G401 (cell line): ENCODE measurements around the gene EVA1A. TPM values are rescaled to one million over a fixed set of nuclear protein-coding genes. Genes with fewer than 3 reads are reported as not detected.

Experiments
- DNase-seq: peaks from one replicate; pipeline ENCODE4 v3.0.0-alpha.2; 2015; ENCODE audit warnings: low spot score
- in situ Hi-C: cut with HindIII; loops from 2 replicates; pipeline ENCODE4 v1.10.0; 2016; ENCODE audit warnings: low sequenced_read_pairs, mixed read lengths
- total RNA-seq: library from RNA; depleted of rRNA; stranded (reverse); fragments of >200 nt; shearing (Covaris generic); gene quantifications from 2 replicates; pipeline ENCODE4 v1.2.3, GENCODE V29; 2014; rRNA removed

The EVA1A gene
- total RNA-seq: 97.2 and 126 TPM in 2 replicates

- DNase-seq: no peak
- in situ Hi-C loops: no loop called here
Measured at GRCh38 chr2:75560768-75561565, at the start of gene EVA1A. TSS of gene EVA1A (minus strand) at chr2:75560939. CDS start at chr2:75518140, 42,799 bp downstream.

GRCh38 chr2:75609937-75610508, 49.3 kb upstream of the EVA1A start:
- DNase-seq: no peak
- in situ Hi-C loops: no loop called here

- in situ Hi-C loops: no loop called here
- DNase-seq: no peak
Measured at GRCh38 chr2:75609334-75609689, 48.6 kb upstream of the EVA1A start.

- in situ Hi-C loops: no loop called here
- peak; percentile 57 for DNase-seq
Measured at GRCh38 chr2:75608684-75609333, 48.1 kb upstream of the EVA1A start.

GRCh38 chr2:75607988-75608683, 47.4 kb upstream of the EVA1A start:
- in situ Hi-C loops: no loop called here
- peak; percentile 65 for DNase-seq

- in situ Hi-C loops: no loop called here
- no peak for DNase-seq
Measured at GRCh38 chr2:75607400-75607798, 46.7 kb upstream of the EVA1A start.

GRCh38 chr2:75606761-75607399, 46.1 kb upstream of the EVA1A start:
- in situ Hi-C loops: no loop called here
- no peak for DNase-seq

GRCh38 chr2:75605770-75606529, 45.2 kb upstream of the EVA1A start:
- peak; percentile 63 for DNase-seq
- in situ Hi-C loops: no loop called here

GRCh38 chr2:75604484-75604883, 43.7 kb upstream of the EVA1A start:
- in situ Hi-C loops: no loop called here
- DNase-seq: no peak

- no peak for DNase-seq
- in situ Hi-C loops: no loop called here
Measured at GRCh38 chr2:75603477-75603876, 42.7 kb upstream of the EVA1A start.

- DNase-seq: no peak
- in situ Hi-C loops: no loop called here
Measured at GRCh38 chr2:75602724-75603342, 42.1 kb upstream of the EVA1A start.

- no peak for DNase-seq
- in situ Hi-C loops: no loop called here
Measured at GRCh38 chr2:75600461-75601011, 39.8 kb upstream of the EVA1A start.

- DNase-seq: peak; percentile 18
- in situ Hi-C loops: no loop called here
Measured at GRCh38 chr2:75598589-75599155, 37.9 kb upstream of the EVA1A start.

GRCh38 chr2:75597949-75598348, 37.2 kb upstream of the EVA1A start:
- in situ Hi-C loops: no loop called here

GRCh38 chr2:75596784-75597183, 36.0 kb upstream of the EVA1A start:
- peak; percentile 18 for DNase-seq
- in situ Hi-C loops: no loop called here

More at GRCh38 chr2:75597949-75598348, 37.2 kb upstream of the EVA1A start:
- DNase-seq: no peak

- no peak for DNase-seq
- in situ Hi-C loops: no loop called here
Measured at GRCh38 chr2:75595541-75596395, 35.0 kb upstream of the EVA1A start.

- in situ Hi-C loops: no loop called here
- DNase-seq: no peak
Measured at GRCh38 chr2:75594596-75594995, 33.9 kb upstream of the EVA1A start.
